M059J (cell line): Measurements from ENCODE around the gene TAS1R2. TPM values are rescaled to one million over a fixed set of nuclear protein-coding genes. Genes with fewer than 3 reads are reported as not detected.
"Not testable (repeated sequence)": the region's sequence is repeated elsewhere in the genome, so short reads cannot be mapped to it uniquely, and the experiment has no call there.

Experiments
- DNase-seq: peaks from one replicate; pipeline ENCODE4 v3.0.0-alpha.2; 2012; ENCODE audit warnings: low read depth
- total RNA-seq: library from RNA; depleted of rRNA; stranded (reverse); fragments of >200 nt; shearing (Covaris generic); gene quantifications from 2 replicates; pipeline ENCODE4 v1.2.3, GENCODE V29; 2014; rRNA removed

The TAS1R2 gene
- total RNA-seq: not detected in 2 replicates

GRCh38 chr1:18859560-18859959 is at the start of gene TAS1R2:
Gene TAS1R2, minus strand, starts transcription at chr1:18859660. Its CDS starts 0 bp downstream, at chr1:18859660.
- no peak for DNase-seq

GRCh38 chr1:18907917-18908845 is 48.7 kb upstream of the TAS1R2 start:
- DNase-seq: no peak

GRCh38 chr1:18907021-18907916 is 47.8 kb upstream of the TAS1R2 start:
- DNase-seq: peak; percentile 62

- DNase-seq: no peak
Measured at GRCh38 chr1:18903291-18903756, 43.9 kb upstream of the TAS1R2 start.

GRCh38 chr1:18902523-18903290 is 43.2 kb upstream of the TAS1R2 start, which contains the start of gene ALDH4A1:
Gene ALDH4A1, minus strand, starts transcription at chr1:18902555. Its CDS starts 32 bp downstream, at chr1:18902523.
- DNase-seq: peak; percentile 100

- peak; percentile 38 for DNase-seq
Measured at GRCh38 chr1:18901952-18902522, 42.6 kb upstream of the TAS1R2 start.

GRCh38 chr1:18901147-18901951 is 41.9 kb upstream of the TAS1R2 start:
- DNase-seq: no peak

- no peak for DNase-seq
Measured at GRCh38 chr1:18900303-18900841, 40.9 kb upstream of the TAS1R2 start.

GRCh38 chr1:18899363-18900049 is 40.0 kb upstream of the TAS1R2 start:
- no peak for DNase-seq

GRCh38 chr1:18898567-18898966 is 39.1 kb upstream of the TAS1R2 start:
- no peak for DNase-seq

GRCh38 chr1:18895317-18895716 is 35.9 kb upstream of the TAS1R2 start:
- no peak for DNase-seq

- DNase-seq: no peak
Measured at GRCh38 chr1:18893120-18893519, 33.7 kb upstream of the TAS1R2 start.

GRCh38 chr1:18891858-18892257 is 32.4 kb upstream of the TAS1R2 start:
- not testable (repeated sequence) for DNase-seq

- no peak for DNase-seq
Measured at GRCh38 chr1:18891426-18891780, 31.9 kb upstream of the TAS1R2 start.

GRCh38 chr1:18890706-18891425 is 31.4 kb upstream of the TAS1R2 start:
- peak; percentile 52 for DNase-seq

GRCh38 chr1:18886003-18886335 is 26.5 kb upstream of the TAS1R2 start:
- DNase-seq: peak; percentile 75

GRCh38 chr1:18885311-18886002 is 26.0 kb upstream of the TAS1R2 start:
- DNase-seq: no peak

GRCh38 chr1:18884727-18885126 is 25.3 kb upstream of the TAS1R2 start:
- no peak for DNase-seq
